ENCODE data around the gene GGT1. TPM values are rescaled to one million over a fixed set of nuclear protein-coding genes. Genes with fewer than 3 reads are reported as not detected.

The GGT1 gene
- total RNA-seq, 2 experiments from 2014 or later: 19.7 to 20.1 TPM

GRCh38 chr22:24564376-24565058 lies 38.5 kb upstream of the GGT1 start:
- no peaks in the 10 kb centered on the region for H3K27me3 ChIP-seq (ENCODE audit: control insufficient read depth in 1 of 2, insufficient read depth in 2 of 2, low read length in 2 of 2)
- TF ChIP-seq, protein P1, sequence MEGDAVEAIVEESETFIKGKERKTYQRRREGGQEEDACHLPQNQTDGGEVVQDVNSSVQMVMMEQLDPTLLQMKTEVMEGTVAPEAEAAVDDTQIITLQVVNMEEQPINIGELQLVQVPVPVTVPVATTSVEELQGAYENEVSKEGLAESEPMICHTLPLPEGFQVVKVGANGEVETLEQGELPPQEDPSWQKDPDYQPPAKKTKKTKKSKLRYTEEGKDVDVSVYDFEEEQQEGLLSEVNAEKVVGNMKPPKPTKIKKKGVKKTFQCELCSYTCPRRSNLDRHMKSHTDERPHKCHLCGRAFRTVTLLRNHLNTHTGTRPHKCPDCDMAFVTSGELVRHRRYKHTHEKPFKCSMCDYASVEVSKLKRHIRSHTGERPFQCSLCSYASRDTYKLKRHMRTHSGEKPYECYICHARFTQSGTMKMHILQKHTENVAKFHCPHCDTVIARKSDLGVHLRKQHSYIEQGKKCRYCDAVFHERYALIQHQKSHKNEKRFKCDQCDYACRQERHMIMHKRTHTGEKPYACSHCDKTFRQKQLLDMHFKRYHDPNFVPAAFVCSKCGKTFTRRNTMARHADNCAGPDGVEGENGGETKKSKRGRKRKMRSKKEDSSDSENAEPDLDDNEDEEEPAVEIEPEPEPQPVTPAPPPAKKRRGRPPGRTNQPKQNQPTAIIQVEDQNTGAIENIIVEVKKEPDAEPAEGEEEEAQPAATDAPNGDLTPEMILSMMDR (IDR thresholded peaks at IDR 0.05): no peak
- Mint-ChIP-seq H3K4me1 (ENCODE audit: low read depth) (peaks cover 52% of the 10 kb centered on the region), H3K9me3 (no peaks in the 10 kb centered on the region), H3K36me3 (ENCODE audit: low read depth) (peaks cover 80% of the 10 kb centered on the region), H3K4me3 (no peak overlapping the region), H3K27ac (peak overlapping the region; percentile 81), H3K27me3 (no peaks in the 10 kb centered on the region)
- intact Hi-C loops (cut with DNase I, micrococcal nuclease): no loop called here
- H3K9me3 ChIP-seq (ENCODE audit: control insufficient read depth in 1 of 2, insufficient read depth in 1 of 2, low read length in 2 of 2): no peaks in the 10 kb centered on the region
- DNase-seq (no peak), ATAC-seq (ENCODE audit: poor library complexity) (no peak)
- H3K36me3 ChIP-seq (ENCODE audit: insufficient read depth, low read length): peaks cover 68% of the 10 kb centered on the region
- CTCF ChIA-PET: interaction anchor here (0.6 kb wide), 1 partner anchor 11 kb away, joined by 3 read pairs; no protein-coding TSS in a partner anchor
- POLR2A ChIA-PET: no interaction called here
- H3K4me3 ChIP-seq (ENCODE audit: low read length): no peak overlapping the region
- no peak overlapping the region for H3K27ac ChIP-seq (ENCODE audit: low read depth in 1 of 2, low read length in 2 of 2)
- peaks cover 48% of the 10 kb centered on the region for H3K4me1 ChIP-seq (ENCODE audit: insufficient read depth, low read length)

- Mint-ChIP-seq H3K27ac (no peak overlapping the region), H3K4me3 (no peak overlapping the region), H3K4me1 (ENCODE audit: low read depth) (peaks cover 47% of the 10 kb centered on the region), H3K36me3 (ENCODE audit: low read depth) (peaks cover 81% of the 10 kb centered on the region), H3K27me3 (no peaks in the 10 kb centered on the region), H3K9me3 (no peaks in the 10 kb centered on the region)
- CTCF ChIA-PET: interaction anchor here (0.6 to 1.7 kb wide), 2 partner anchors 12 to 13 kb away, joined by 3 read pairs; no protein-coding TSS in a partner anchor
- H3K27ac ChIP-seq (ENCODE audit: low read depth in 1 of 2, low read length in 2 of 2): no peak overlapping the region
- H3K27me3 ChIP-seq (ENCODE audit: control insufficient read depth in 1 of 2, insufficient read depth in 2 of 2, low read length in 2 of 2): no peaks in the 10 kb centered on the region
- H3K9me3 ChIP-seq (ENCODE audit: control insufficient read depth in 1 of 2, insufficient read depth in 1 of 2, low read length in 2 of 2): no peaks in the 10 kb centered on the region
- no peak overlapping the region for H3K4me3 ChIP-seq (ENCODE audit: low read length)
- intact Hi-C loops (cut with DNase I, micrococcal nuclease): no loop called here
- DNase-seq (no peak), ATAC-seq (ENCODE audit: poor library complexity) (no peak)
- POLR2A ChIA-PET: no interaction called here
- H3K36me3 ChIP-seq (ENCODE audit: insufficient read depth, low read length): peaks cover 70% of the 10 kb centered on the region
- peaks cover 46% of the 10 kb centered on the region for H3K4me1 ChIP-seq (ENCODE audit: insufficient read depth, low read length)
- TF ChIP-seq, protein P1 (IDR thresholded peaks at IDR 0.05): no peak
Measured at GRCh38 chr22:24565077-24565476, 37.9 kb upstream of the GGT1 start.

GRCh38 chr22:24566899-24567511 lies 36.0 kb upstream of the GGT1 start:
- no peak overlapping the region for H3K4me3 Mint-ChIP-seq
- intact Hi-C loops (cut with DNase I, micrococcal nuclease): no loop called here
- no peaks in the 10 kb centered on the region for H3K27me3 Mint-ChIP-seq
- no peaks in the 10 kb centered on the region for H3K9me3 Mint-ChIP-seq
- H3K4me3 ChIP-seq (ENCODE audit: low read length): no peak overlapping the region
- H3K27ac ChIP-seq (ENCODE audit: low read depth in 1 of 2, low read length in 2 of 2): no peak overlapping the region
- CTCF ChIA-PET: no interaction called here
- peaks cover 85% of the 10 kb centered on the region for H3K36me3 Mint-ChIP-seq (ENCODE audit: low read depth)
- TF ChIP-seq, protein P1 (IDR thresholded peaks at IDR 0.05): no peak
- ATAC-seq (ENCODE audit: poor library complexity): no peak
- POLR2A ChIA-PET: interaction anchor here (1.9 kb wide), 1 partner anchor 12 kb away, joined by 7 read pairs; the partner anchor contains the start of genes GUCD1 and SNRPD3
- H3K4me1 Mint-ChIP-seq (ENCODE audit: low read depth): peaks cover 39% of the 10 kb centered on the region
- H3K27ac Mint-ChIP-seq: peak overlapping the region; percentile 67
- no peak for DNase-seq
- peaks cover 28% of the 10 kb centered on the region for H3K4me1 ChIP-seq (ENCODE audit: insufficient read depth, low read length)
- H3K9me3 ChIP-seq (ENCODE audit: control insufficient read depth in 1 of 2, insufficient read depth in 1 of 2, low read length in 2 of 2): no peaks in the 10 kb centered on the region
- no peaks in the 10 kb centered on the region for H3K27me3 ChIP-seq (ENCODE audit: control insufficient read depth in 1 of 2, insufficient read depth in 2 of 2, low read length in 2 of 2)
- H3K36me3 ChIP-seq (ENCODE audit: insufficient read depth, low read length): peaks cover 73% of the 10 kb centered on the region
